Measurements from ENCODE around the gene CBLB. TPM values are rescaled to one million over a fixed set of nuclear protein-coding genes. Genes with fewer than 3 reads are reported as not detected.

Gene CBLB
- total RNA-seq, 1 donor from 2014 or later, result 27.7 TPM

DNA sequence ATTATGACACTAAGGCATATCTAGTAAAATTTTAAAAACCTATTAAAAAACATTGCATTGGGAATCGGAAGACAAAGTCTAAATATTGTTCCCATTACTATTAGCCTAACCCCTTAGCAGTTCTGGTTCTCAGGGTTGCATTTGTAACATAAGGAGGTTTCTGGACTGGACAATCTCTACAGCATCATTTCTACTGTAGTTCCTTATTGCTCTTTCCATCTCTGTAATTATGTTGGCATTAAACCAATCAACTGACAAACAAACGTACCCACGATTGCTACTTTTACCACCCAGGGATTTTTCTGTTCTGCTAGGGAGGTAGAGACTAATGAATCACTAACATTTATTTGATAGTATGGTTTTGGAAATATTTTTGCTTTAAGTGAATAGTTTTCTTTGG, 190.8 kb downstream of the CBLB start:
- no peak for DNase-seq

DNA sequence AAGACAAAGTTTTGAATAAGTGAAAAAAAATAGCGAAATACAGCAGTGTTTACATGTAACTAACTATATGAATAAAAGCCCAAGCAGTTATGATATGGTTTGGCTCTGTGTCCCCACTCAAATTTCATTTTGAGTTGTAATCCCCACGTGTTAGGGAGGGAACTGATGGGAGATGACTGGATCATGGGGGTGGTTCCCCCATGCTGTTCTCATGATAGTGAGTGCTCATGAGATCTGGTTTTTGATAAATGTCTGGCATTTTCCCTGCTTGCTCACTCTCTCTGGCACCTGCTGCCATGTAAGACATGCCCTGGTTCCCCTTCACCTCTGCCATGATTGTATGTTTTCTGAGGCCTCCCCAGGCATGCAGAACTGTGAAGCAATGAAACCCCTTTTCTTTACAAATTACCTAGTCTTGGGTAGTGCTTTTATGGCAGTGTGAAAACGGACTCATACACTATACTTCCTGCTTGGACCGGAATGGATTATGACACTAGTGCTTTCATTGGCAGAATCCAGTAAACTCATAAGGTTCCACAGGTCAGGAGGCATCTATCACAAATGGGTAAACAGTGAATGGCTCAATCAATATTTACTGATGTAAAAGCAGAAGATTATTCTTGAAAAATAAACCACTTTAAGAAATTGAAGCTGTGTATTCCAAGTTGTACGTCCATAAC, 192.1 kb downstream of the CBLB start:
- no peak for DNase-seq

DNA sequence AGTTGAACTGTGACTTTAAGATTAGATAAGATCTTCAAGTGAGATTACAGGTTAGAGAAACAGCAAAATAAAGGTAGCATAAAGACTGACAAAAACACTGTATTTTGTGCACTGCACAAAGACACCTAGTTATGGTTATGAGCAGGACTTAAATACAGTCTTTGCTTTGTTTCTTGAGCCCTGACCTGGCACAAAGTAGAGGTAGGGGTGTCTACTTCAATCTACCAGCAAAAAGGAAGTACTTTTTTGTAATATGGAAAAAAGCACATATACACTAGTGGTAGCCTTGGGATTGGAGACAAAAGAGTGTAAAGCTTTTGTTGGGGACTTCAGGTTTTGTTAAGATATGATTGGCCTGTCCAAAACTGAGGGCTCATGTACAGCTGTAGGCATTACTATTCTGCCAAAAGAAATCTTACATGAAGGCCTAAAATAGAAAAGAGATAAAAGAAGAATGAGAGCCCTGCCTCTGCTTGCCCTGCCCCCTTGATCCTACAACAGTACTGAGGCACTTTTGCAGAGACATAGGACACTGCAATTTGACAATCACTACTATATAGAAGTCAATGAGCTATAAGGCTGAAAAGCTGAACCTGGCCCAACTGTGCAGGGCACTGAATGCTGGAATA, 194.3 kb downstream of the CBLB start:
- no peak for DNase-seq

DNA sequence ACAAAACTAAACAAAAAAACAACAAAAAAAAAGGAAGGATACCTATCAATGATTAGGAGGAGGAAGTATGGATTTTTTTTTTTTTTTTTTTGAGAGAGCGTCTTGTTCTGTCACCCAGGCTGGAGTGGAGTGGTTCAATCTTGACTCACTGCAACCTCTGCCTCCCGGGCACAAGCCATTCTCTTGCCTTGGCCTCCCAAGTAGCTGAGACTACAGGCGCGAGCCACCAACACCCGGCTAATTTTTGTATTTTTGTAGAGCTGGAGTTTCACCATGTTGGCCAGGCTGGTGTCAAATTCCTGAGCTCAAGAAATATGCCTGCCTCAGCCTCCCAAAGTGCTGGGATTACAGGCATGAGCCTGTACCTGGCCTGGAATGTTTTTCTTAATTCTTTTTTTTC, 195.8 kb downstream of the CBLB start:
- no peak for DNase-seq

DNA sequence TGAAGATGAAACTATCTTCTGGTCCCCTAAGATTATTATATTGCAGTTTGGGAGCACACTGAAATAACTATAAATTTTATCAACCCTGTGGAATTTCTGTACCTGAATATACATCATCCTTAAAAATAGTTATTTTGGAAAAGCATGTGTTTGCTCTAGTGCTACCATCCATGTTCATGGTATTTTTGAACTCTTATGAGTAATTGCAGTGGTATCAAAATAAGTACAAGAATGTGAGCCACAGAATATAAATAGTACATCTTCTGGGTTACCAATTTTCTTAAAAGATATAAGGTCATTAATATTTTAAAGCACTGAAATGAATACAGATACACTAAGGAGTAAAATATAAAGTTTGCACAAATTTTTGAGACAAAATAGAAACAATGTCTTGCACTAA, 206.5 kb downstream of the CBLB start:
- no peak for DNase-seq

DNA sequence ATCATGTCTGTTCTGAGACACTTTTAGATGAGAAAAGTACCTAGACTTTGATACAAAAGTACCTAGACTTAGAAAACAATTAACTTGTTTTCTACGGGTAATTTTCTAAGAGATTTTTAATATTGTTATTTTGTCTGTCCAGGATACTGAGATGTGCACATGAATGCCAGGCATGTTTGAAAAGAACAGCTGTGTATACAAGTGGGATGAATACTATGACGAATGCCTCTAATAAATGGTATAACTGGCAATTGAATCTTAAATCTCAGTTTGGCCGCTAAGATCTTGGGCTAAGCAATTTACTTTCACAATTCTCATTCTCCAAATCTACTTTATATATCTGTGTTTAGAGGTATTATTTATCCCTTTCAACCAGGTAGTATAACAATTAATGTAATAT, 207.4 kb downstream of the CBLB start:
- no peak for DNase-seq

DNA sequence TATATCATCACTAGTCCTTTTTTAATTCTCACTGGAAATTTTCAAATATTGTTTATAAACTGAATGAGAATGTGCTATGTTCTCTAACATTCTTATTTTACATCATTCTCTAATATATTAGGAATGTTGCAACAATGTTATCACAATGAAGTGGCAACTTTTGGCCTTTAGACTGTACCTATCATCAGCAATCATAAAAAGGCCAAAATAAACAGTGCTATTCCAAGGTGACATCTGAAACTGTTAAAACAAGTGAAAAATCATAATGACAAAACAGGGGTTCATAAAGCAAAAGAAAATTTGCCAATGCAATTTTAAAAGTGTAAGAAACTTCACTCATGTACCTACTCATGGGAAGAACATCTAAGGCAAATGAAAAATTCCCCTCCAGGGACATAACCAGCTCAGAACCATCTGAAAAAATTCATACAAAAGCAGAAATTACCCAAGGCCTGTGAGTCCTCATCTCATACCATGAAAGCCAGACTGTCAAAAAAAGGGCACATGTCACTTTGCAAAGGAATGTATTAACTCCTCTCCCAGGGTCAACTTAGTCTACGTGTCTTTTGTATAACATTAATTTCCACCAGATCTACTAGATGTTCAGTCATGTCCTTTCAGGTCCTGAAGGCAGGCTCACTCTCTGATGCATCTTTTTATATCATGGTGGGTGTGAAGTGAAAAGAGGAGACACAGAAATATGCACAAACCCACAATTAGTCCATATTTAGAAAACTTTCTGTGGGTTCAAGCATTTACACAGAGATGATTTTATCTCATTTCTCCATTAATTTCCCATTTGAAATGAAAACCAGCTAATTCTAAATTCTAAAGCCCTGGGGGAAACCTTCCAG, 211.9 kb downstream of the CBLB start:
- DNase-seq, result no peak

DNA sequence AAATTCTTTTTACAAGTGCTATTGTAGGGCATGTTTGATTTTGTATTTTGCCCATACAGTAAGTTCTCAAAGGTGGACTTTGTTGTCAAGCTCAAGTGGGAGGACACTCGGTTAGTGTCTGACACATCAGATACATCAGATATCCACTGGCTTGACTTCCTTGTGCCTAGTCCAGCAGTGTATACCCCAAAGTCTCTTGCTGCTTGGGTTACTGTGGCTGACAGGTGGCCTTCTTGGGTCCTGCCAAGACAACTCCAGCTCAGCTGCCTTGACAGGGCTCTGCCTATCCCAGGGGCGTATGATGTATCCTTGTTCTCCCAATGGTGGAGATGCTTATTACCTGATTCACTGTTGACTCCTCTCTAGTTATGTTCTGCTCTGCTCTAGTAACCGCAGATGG, 214.9 kb downstream of the CBLB start:
- DNase-seq, result no peak

DNA sequence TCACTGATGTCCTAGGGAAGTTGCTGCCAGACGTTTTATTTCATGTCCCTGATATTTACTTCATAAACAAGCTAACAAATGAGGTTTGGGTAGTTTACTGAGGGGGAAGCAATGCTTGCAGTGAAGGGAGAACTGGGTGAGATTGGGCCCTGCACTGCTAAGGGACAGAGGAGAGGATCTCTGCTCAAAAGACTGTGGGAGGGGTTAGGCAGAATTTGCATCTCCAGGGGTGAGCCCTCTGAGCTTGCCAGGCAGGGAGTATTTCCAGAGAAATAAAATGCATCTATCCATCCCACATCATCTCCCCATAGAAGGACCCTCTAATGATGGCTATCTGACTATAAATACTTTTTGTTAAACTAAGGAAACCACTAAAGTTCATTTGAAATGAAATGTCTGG, 215.6 kb downstream of the CBLB start:
- DNase-seq, result no peak

DNA sequence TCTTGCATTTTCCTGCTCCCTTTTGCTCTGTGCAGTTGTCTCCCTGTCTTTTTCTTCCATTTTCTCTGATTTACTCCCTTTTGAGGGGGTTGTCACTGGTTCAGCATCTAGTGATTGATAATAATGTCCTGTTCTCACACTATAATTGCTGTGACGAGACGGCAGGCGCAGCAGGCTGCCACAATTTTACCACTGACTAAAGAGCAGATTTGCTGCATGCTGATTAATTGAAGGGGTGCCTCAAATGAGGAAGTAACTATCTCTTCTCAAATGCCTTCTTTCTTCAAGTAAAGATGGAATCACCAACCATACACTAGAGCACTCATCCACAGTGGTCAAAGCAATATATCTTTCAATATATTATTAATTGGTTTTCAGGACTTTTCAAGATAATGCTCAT, 219.3 kb downstream of the CBLB start:
- DNase-seq, result no peak

DNA sequence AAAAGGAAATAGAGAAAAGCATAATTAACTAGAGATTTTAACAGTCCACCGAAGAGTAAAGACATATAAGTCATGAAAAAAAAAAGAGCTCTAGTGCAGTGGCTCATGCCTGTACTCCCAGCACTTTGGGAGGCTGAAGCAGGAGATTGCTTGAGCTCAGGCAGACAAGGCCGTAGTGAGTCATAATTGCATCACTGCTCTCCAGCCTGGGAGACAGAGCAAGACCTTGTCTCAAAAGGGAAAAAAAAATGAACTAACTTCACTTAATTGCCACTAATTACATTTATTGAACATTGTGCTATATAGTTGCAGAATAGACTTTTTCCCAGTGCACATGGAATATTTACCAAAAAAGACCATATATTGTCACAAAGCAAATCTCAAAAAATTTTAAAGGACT, 221.8 kb downstream of the CBLB start:
- DNase-seq, result peak; percentile 56

DNA sequence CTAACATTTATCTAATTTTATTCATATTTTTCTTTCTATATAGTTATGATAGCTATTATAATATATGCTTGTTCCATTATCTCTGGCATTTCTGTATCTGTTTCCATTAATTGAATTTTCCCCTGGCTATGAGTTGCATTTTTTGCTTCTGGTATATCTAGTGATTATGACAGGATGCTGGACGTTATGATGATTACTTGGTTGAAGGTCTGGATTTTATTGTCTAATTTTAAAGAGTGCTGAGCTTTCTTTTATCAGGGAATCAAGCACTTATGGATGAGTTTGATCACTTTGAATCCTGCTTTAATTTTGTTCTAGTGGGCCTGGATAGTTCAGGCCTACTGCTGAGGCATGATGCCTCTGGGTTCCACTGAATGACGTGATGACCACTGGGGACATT, 229.7 kb downstream of the CBLB start:
- DNase-seq, result no peak

DNA sequence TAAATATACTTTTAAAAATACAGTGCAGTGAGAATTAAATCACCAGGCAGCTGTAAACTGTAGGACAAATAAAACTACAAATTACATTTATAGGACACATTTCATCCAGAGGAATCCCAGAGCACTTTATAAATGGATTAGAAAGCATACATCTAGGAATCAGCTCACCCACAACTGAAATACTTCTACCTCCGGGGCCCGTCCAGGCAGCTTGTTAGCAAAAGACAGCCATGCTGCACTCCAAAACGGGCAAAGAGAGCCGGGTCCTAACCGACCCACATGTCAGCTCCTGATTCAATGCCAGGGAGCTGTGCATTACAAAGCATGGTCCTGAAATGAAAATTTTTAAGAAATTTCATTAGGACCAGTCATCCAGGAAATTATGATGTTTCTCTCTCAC, 234.1 kb downstream of the CBLB start:
- DNase-seq, result no peak

DNA sequence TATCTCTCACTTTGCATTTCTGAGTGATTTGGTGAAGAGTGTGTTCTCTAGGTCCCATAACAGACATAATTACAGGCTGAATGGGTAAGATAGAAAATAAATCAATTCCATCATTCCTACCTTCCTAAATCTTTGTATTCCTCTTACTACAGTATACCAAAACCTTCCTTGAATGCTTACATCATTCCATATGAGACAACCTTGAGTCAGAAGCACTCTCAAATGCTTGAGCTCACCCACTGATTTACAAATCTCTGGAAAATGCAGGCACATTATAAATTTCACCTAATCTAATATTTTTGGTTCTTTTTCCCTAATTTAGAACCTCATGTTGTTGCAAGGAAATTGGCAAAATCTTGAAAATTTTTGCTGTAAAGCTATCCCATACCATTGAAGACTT, 239.1 kb downstream of the CBLB start:
- no peak for DNase-seq

DNA sequence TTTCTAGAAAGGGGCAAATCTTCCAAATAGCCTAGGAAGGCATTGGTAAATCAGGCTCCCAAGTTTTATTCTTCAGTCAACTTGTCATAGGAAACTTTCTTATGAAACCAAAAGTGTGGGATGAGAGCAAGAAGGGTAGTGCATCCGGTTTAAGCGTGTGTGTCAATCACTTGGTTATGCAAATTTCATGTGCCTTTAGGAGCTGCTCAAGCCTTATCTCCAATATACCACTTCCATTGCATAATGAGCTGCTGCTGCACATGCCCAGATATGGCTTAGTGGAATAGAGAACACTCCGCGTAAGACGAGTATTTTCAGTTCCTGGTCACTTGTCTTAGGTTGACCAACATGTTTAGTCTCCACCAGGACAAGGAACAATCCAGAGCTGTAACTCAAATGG, 242.1 kb downstream of the CBLB start:
- DNase-seq, result no peak

DNA sequence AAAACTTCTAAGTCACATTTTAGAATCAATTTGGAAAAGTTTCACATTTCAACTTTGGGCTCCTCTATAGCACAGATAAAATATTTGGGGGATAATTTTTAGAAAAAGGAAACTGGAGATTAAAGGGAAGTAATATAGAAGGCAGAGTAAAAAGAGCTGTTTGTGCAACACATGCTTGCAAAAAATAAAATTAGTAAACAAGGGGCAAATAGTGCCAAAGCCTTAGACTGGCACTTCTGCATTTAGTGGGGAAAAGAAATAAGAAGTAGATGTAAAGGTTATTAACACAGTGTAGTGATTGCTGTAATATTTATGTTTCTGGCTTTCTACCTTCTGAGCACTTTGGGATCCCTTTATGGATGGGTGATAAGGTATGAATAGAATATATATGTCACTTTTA, 246.6 kb downstream of the CBLB start:
- no peak for DNase-seq

DNA sequence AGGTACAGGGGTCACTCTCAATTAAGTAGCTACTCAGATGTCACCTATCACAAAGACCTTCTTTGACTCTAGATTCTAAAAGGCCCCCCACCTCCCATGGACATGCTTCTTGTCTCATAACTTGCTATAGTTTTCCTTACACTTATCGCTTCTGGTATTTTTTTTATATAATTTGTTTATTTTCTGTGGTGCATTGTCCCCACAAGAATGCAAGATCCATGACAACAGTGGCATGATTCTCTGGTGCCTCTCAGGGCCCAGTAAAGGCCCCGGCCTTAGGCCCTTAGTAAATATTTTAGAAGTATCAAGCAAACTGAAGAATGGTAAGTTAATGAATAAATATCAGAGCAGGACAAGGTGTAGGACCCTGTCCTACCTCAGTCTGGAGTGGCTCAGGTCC, 248.6 kb downstream of the CBLB start:
- DNase-seq, result no peak

DNA sequence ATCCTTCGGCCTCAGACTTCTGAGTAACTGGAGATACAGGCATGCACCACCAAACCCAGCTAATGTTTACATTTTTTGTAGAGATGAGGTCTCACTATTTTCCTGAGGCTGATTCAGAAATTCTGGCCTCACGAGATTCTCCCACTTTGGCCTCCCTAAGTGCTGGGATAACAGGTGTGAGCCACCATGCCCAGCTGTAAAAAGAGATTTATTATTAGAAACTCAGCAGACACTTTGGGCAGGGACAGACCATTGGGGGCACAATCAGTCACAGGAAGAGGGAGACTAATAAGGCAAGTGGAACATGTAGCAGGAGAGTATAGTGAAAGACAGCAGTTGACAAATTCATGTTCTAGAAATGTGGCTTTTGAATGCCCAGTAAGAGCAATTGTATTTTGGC, 249.2 kb downstream of the CBLB start:
- DNase-seq, result no peak

DNA sequence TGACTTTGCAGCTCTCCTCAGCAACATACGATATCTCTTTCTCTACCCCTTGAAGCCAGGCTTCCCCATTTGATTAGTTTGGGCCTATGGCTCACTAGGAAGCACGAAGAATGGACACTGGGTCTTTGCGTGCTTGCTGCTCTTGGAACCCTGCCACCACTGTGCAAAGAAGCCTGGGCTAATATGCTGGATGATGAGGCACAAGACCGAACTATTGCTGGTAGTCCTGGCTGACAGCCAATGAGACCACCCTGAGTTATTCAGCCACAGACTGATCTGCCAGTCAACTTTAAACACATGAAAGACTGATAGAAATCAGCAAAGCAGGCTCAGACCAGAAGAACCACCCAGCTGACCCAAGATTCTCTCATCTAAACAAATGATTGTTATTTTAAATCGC, 250.3 kb downstream of the CBLB start:
- no peak for DNase-seq

DNA sequence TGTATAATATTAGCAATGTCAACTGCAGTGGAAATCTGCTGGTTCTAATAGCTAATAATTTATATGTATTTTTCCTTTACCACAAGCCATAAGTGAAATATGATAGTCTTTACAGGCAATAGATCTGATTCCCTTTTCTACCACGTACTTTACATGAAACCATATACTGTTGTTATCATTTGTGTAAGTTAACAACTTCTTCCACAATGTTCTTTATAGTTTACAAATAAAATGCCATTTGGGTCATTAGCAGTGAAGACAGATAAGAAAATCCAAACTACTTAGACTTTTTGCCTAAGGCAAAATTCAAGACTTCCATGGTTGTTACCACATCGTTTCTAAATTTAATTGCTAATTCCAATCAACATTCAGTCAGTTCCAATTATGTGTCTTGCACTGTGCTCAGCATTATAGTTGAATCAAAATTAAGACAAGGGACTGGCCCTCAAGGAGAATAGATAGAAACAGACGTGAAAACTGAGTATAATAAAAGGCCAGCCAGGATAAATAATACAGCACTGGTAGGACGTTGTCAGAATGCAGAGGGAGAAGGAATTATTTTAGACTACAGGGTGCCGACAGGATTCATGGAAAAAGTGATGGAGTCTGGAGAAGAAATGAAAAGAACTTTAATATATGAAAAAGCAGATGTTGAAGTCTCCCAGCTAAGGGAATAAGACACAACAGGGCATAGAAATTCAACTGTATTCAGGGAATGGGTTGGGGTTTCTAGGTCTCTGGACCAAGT, 252.3 kb downstream of the CBLB start:
- DNase-seq, result no peak

DNA sequence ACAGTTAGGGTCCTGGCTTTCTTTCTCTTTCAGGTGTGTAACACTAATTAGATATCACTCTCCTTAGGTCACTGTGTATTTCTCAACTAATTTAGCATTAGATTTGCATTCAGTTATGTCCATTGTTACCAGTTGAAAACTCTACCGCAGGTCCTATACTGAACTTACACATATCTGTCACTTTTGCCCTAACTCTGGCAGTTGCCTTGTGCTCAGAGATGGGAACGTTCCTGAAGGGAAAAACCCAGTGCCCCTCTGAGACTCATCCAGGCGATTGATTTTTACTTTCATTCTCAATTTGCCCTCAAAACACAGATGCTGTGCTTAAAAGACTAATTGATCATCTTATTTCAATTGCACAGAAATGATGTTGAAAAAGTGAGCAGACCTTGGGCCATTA, 253.0 kb downstream of the CBLB start:
- DNase-seq, result no peak

DNA sequence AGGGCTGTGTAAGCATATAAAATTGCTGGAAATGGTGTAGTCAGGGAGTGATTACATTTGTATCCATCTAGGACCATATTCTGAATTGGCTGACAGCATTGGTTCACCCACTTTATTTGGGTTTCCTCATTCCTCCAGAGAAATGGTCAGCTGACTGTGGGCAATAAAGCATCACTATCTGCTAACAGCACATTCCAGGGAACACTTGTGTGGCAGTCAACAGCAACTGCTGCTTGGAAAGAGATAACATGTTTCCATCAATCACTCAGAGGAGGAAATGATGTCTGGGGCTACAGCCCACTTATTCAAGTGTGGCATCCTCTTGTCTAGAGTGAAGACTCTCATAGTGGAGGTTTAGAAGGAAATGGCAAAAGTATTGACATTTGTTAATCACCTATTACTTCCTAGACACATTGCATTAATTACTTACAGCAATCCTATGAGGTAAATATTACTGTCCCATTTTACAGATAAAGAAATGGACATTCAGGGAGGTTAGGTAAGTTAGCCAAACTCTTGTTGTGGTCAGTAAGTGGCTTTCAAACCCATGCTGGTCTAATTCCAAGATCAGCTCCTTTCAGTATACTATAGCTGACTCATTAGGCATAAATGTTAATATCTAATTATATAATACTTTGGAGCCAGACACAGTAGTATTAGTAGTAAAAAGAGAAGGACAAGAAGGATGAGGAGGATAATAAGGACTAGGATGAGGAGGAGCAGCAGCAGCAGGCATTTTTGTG, 254.4 kb downstream of the CBLB start:
- no peak for DNase-seq

DNA sequence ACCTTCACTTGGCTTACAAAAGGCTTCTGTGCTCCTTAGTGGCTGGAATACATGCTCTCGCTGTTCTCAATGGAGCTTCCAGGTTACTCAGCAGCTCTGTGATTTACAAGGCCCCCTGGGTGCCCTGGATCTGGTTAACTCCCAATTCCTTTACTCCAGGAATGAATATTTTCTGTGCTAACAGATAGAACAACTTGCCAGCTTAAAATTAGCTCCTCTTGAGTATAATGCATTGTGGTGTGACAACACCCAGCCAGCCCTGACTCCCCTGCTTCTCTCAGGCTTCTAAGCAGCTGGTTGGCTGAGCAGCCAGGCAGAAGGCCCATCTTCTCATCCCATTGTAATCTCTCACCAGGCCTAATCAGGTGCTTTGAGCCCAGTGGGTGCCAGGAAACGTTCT, 255.7 kb downstream of the CBLB start:
- DNase-seq, result no peak
